ENCODE data around the gene COP1.
"Not testable (repeated sequence)": the region's sequence is repeated elsewhere in the genome, so short reads cannot be mapped to it uniquely, and the experiment has no call there.

Gene COP1

GRCh38 chr1:176206961-176207902 is at the start of gene COP1:
Gene COP1, minus strand, starts transcription at chr1:176207286. Its CDS starts 308 bp downstream, at chr1:176206978.
- Mint-ChIP-seq H3K27ac (peak within 1 kb of the TSS; percentile 97), H3K9me3 (no peaks in the 10 kb centered on the region), H3K36me3 (peaks cover 23% of the 10 kb centered on the region), H3K4me3 (peak within 1 kb of the TSS; percentile 91), H3K4me1 (peaks cover 24% of the 10 kb centered on the region)
- ATAC-seq (peak; percentile 91), DNase-seq (ENCODE audit: low spot score in 2 of 2) (peak; percentile 81 to 95)

GRCh38 chr1:176252191-176252590 is 45.1 kb upstream of the COP1 start:
- H3K27ac Mint-ChIP-seq: no peak overlapping the region
- H3K4me1 Mint-ChIP-seq: no peaks in the 10 kb centered on the region
- ATAC-seq (no peak), DNase-seq (ENCODE audit: low spot score in 2 of 2) (no peak)
- H3K36me3 Mint-ChIP-seq: no peaks in the 10 kb centered on the region
- no peaks in the 10 kb centered on the region for H3K9me3 Mint-ChIP-seq
- H3K4me3 Mint-ChIP-seq: no peak overlapping the region

GRCh38 chr1:176244851-176245250 is 37.8 kb upstream of the COP1 start:
- Mint-ChIP-seq H3K4me1 (peaks cover 7% of the 10 kb centered on the region), H3K9me3 (no peaks in the 10 kb centered on the region), H3K4me3 (no peak overlapping the region), H3K36me3 (no peaks in the 10 kb centered on the region), H3K27ac (no peak overlapping the region)
- ATAC-seq (no peak), DNase-seq (ENCODE audit: low spot score in 2 of 2) (no peak)

- ATAC-seq (no peak), DNase-seq (ENCODE audit: low spot score in 2 of 2) (no peak)
- H3K36me3 Mint-ChIP-seq: no peaks in the 10 kb centered on the region
- H3K4me1 Mint-ChIP-seq: peaks cover 7% of the 10 kb centered on the region
- H3K27ac Mint-ChIP-seq: no peak overlapping the region
- no peaks in the 10 kb centered on the region for H3K9me3 Mint-ChIP-seq
- no peak overlapping the region for H3K4me3 Mint-ChIP-seq
These were observed 36.7 kb upstream of the COP1 start for GRCh38 chr1:176243746-176244145.

GRCh38 chr1:176241385-176242015 is 34.4 kb upstream of the COP1 start:
- no peak overlapping the region for H3K4me3 Mint-ChIP-seq
- H3K9me3 Mint-ChIP-seq: no peaks in the 10 kb centered on the region
- H3K4me1 Mint-ChIP-seq: peaks cover 7% of the 10 kb centered on the region
- no peak overlapping the region for H3K27ac Mint-ChIP-seq
- no peaks in the 10 kb centered on the region for H3K36me3 Mint-ChIP-seq
- peak; percentile 93 for ATAC-seq
- DNase-seq (ENCODE audit: low spot score in 2 of 2): no peak

GRCh38 chr1:176233657-176234056 is 26.6 kb upstream of the COP1 start:
- H3K4me1 Mint-ChIP-seq; H3K36me3 Mint-ChIP-seq; H3K4me3 Mint-ChIP-seq; H3K27ac Mint-ChIP-seq; ATAC-seq; DNase-seq (ENCODE audit: low spot score in 2 of 2); H3K9me3 Mint-ChIP-seq: not testable (repeated sequence)

GRCh38 chr1:176227579-176227978 is 20.5 kb upstream of the COP1 start:
- ATAC-seq: no peak
- Mint-ChIP-seq H3K27ac (no peak overlapping the region), H3K4me3 (no peak overlapping the region), H3K4me1 (no peaks in the 10 kb centered on the region), H3K9me3 (no peaks in the 10 kb centered on the region), H3K36me3 (no peaks in the 10 kb centered on the region)
- no peak for DNase-seq (ENCODE audit: low spot score in 2 of 2)

GRCh38 chr1:176225911-176226310 is 18.8 kb upstream of the COP1 start:
- no peaks in the 10 kb centered on the region for H3K36me3 Mint-ChIP-seq
- ATAC-seq: no peak
- H3K9me3 Mint-ChIP-seq: no peaks in the 10 kb centered on the region

GRCh38 chr1:176225479-176225875 is 18.4 kb upstream of the COP1 start:
- no peaks in the 10 kb centered on the region for H3K4me1 Mint-ChIP-seq
- no peaks in the 10 kb centered on the region for H3K36me3 Mint-ChIP-seq
- ATAC-seq: no peak
- H3K9me3 Mint-ChIP-seq: no peaks in the 10 kb centered on the region
- H3K4me3 Mint-ChIP-seq: no peak overlapping the region
- no peak overlapping the region for H3K27ac Mint-ChIP-seq
- no peak for DNase-seq (ENCODE audit: low spot score in 2 of 2)

More at GRCh38 chr1:176225911-176226310, 18.8 kb upstream of the COP1 start:
- no peak overlapping the region for H3K4me3 Mint-ChIP-seq
- no peak for DNase-seq (ENCODE audit: low spot score in 2 of 2)
- no peak overlapping the region for H3K27ac Mint-ChIP-seq
- H3K4me1 Mint-ChIP-seq: no peaks in the 10 kb centered on the region

- no peak for DNase-seq (ENCODE audit: low spot score in 2 of 2)
- Mint-ChIP-seq H3K36me3 (no peaks in the 10 kb centered on the region), H3K27ac (no peak overlapping the region), H3K4me1 (no peaks in the 10 kb centered on the region), H3K4me3 (no peak overlapping the region), H3K9me3 (no peaks in the 10 kb centered on the region)
- no peak for ATAC-seq
These were observed 15.1 kb upstream of the COP1 start for GRCh38 chr1:176222196-176222595.

- H3K4me3 Mint-ChIP-seq: no peak overlapping the region
- no peak overlapping the region for H3K27ac Mint-ChIP-seq
- no peak for ATAC-seq
- H3K4me1 Mint-ChIP-seq: no peaks in the 10 kb centered on the region
- H3K9me3 Mint-ChIP-seq: no peaks in the 10 kb centered on the region
- H3K36me3 Mint-ChIP-seq: no peaks in the 10 kb centered on the region
- no peak for DNase-seq (ENCODE audit: low spot score in 2 of 2)
These were observed 13.1 kb upstream of the COP1 start for GRCh38 chr1:176220100-176220689.

- Mint-ChIP-seq H3K4me3 (no peak overlapping the region), H3K4me1 (no peaks in the 10 kb centered on the region), H3K9me3 (no peaks in the 10 kb centered on the region), H3K36me3 (no peaks in the 10 kb centered on the region), H3K27ac (no peak overlapping the region)
- ATAC-seq (no peak), DNase-seq (ENCODE audit: low spot score in 2 of 2) (no peak)
These were observed 10.5 kb upstream of the COP1 start for GRCh38 chr1:176217461-176218099.

GRCh38 chr1:176216031-176216430 is 8.9 kb upstream of the COP1 start:
- ATAC-seq (no peak), DNase-seq (ENCODE audit: low spot score in 2 of 2) (no peak)
- Mint-ChIP-seq H3K9me3 (no peaks in the 10 kb centered on the region), H3K27ac (no peak overlapping the region), H3K36me3 (no peaks in the 10 kb centered on the region), H3K4me1 (no peaks in the 10 kb centered on the region), H3K4me3 (no peak overlapping the region)

GRCh38 chr1:176211396-176212165 is 4.5 kb upstream of the COP1 start:
- no peak overlapping the region for H3K27ac Mint-ChIP-seq
- DNase-seq (ENCODE audit: low spot score in 2 of 2) (no peak), ATAC-seq (no peak)
- no peaks in the 10 kb centered on the region for H3K9me3 Mint-ChIP-seq
- H3K4me3 Mint-ChIP-seq: no peak overlapping the region
- no peaks in the 10 kb centered on the region for H3K4me1 Mint-ChIP-seq
- peaks cover 17% of the 10 kb centered on the region for H3K36me3 Mint-ChIP-seq

- peak overlapping the region; percentile 97 for H3K27ac Mint-ChIP-seq
- DNase-seq (ENCODE audit: low spot score in 2 of 2) (no peak), ATAC-seq (no peak)
- H3K4me1 Mint-ChIP-seq: peaks cover 24% of the 10 kb centered on the region
- peaks cover 23% of the 10 kb centered on the region for H3K36me3 Mint-ChIP-seq
- H3K9me3 Mint-ChIP-seq: no peaks in the 10 kb centered on the region
- H3K4me3 Mint-ChIP-seq: peak overlapping the region; percentile 91
These were observed 948 bp upstream of the COP1 start for GRCh38 chr1:176208034-176208433.

Data from stimulated activated effector memory CD8-positive, alpha-beta T cell treated with anti-CD3 and anti-CD28 coated beads, Interleukin-12 subunit alpha, Interleukin-12 subunit beta, amount 100 ng/mL, for 72 hours (primary cell).